Activated CD8-positive, alpha-beta memory T cell treated with anti-CD3 and anti-CD28 coated beads for 36 hours (primary cell): Measurements from ENCODE around the gene NOTCH3. TPM values are rescaled to one million over a fixed set of nuclear protein-coding genes. Genes with fewer than 3 reads are reported as not detected.

Experiments used
- CTCF ChIA-PET: fragments of 350-600 bp; sonication (Branson Sonifier 250); formaldehyde crosslinking; loops from one replicate; lab custom pipeline; 2021; ENCODE audit warnings: antibody characterized with exemption; lab: Charles Lee
- POLR2A ChIA-PET: fragments of 350-600 bp; sonication (Branson Sonifier 250); formaldehyde crosslinking; loops from one replicate; lab custom pipeline; 2021; ENCODE audit warnings: antibody characterized with exemption; lab: Charles Lee
- total RNA-seq, 2 experiments: library from RNA; stranded (reverse); gene quantifications; one replicate each; pipeline ENCODE4 v1.2.3, GENCODE V29; 2021

Gene NOTCH3
- total RNA-seq, 2 experiments from 2014 or later: not detected

- CTCF ChIA-PET: no interaction called here
Measured at GRCh38 chr19:15138427-15138826, 62.4 kb downstream of the NOTCH3 start.

GRCh38 chr19:15137777-15138176, 63.0 kb downstream of the NOTCH3 start:
- POLR2A ChIA-PET: no interaction called here
- CTCF ChIA-PET: interaction anchor here (0.6 to 0.9 kb wide), 2 partner anchors 21 to 46 kb away, joined by 3 read pairs; no protein-coding TSS in a partner anchor

More at GRCh38 chr19:15138427-15138826, 62.4 kb downstream of the NOTCH3 start:
- POLR2A ChIA-PET: no interaction called here

- CTCF ChIA-PET: no interaction called here
Measured at GRCh38 chr19:15136234-15136954, 64.4 kb downstream of the NOTCH3 start.

GRCh38 chr19:15129856-15130585, 70.8 kb downstream of the NOTCH3 start:
- ChIA-PET POLR2A (no interaction called here), CTCF (no interaction called here)

More at GRCh38 chr19:15136234-15136954, 64.4 kb downstream of the NOTCH3 start:
- POLR2A ChIA-PET: no interaction called here

- CTCF ChIA-PET: no interaction called here
- POLR2A ChIA-PET: no interaction called here
Measured at GRCh38 chr19:15128162-15128770, 72.5 kb downstream of the NOTCH3 start.

GRCh38 chr19:15126131-15126910, 74.5 kb downstream of the NOTCH3 start:
- ChIA-PET POLR2A (interaction anchor here (0.6 kb wide), 1 partner anchor 29 kb away, joined by 3 read pairs; no protein-coding TSS in a partner anchor), CTCF (no interaction called here)

- ChIA-PET CTCF (interaction anchor here (1.3 to 1.4 kb wide), 2 partner anchors 24 to 253 kb away, joined by 3 to 4 read pairs; no protein-coding TSS in a partner anchor), POLR2A (interaction anchor here (1.3 kb wide), 1 partner anchor 19 kb away, joined by 4 read pairs; no protein-coding TSS in a partner anchor)
Measured at GRCh38 chr19:15125232-15126067, 75.3 kb downstream of the NOTCH3 start.

- ChIA-PET CTCF (interaction anchor here (0.9 to 1.4 kb wide), 3 partner anchors 17 to 254 kb away, joined by 3 to 4 read pairs (median 3); no protein-coding TSS in a partner anchor), POLR2A (interaction anchor here (0.5 to 1.3 kb wide), 2 partner anchors 18 to 22 kb away, joined by 4 read pairs; no protein-coding TSS in a partner anchor)
Measured at GRCh38 chr19:15124572-15125231, 76.1 kb downstream of the NOTCH3 start.

GRCh38 chr19:15123900-15124299, 76.9 kb downstream of the NOTCH3 start:
- CTCF ChIA-PET: interaction anchor here (0.6 to 1.4 kb wide), 4 partner anchors 12 to 255 kb away, joined by 3 to 4 read pairs (median 3); no protein-coding TSS in a partner anchor
- POLR2A ChIA-PET: interaction anchor here (0.5 to 1.3 kb wide), 5 partner anchors 18 to 1160 kb away, joined by 3 to 5 read pairs (median 4); no protein-coding TSS in a partner anchor

- POLR2A ChIA-PET: interaction anchor here (0.5 to 0.6 kb wide), 2 partner anchors 32 to 1161 kb away, joined by 3 to 5 read pairs; no protein-coding TSS in a partner anchor
- CTCF ChIA-PET: interaction anchor here (0.6 to 1.1 kb wide), 3 partner anchors 11 to 61 kb away, joined by 3 to 4 read pairs (median 3); no protein-coding TSS in a partner anchor
Measured at GRCh38 chr19:15123031-15123890, 77.5 kb downstream of the NOTCH3 start.

GRCh38 chr19:15122331-15123030, 78.3 kb downstream of the NOTCH3 start:
- CTCF ChIA-PET: no interaction called here
- POLR2A ChIA-PET: interaction anchor here (0.7 kb wide), 1 partner anchor 876 kb away, joined by 3 read pairs; no protein-coding TSS in a partner anchor

- ChIA-PET POLR2A (no interaction called here), CTCF (interaction anchor here (0.6 kb wide), 1 partner anchor 29 kb away, joined by 3 read pairs; no protein-coding TSS in a partner anchor)
Measured at GRCh38 chr19:15120135-15121026, 80.4 kb downstream of the NOTCH3 start.

GRCh38 chr19:15118789-15119494, 81.9 kb downstream of the NOTCH3 start:
- CTCF ChIA-PET: interaction anchor here (0.6 kb wide), 1 partner anchor 436 kb away, joined by 3 read pairs; no protein-coding TSS in a partner anchor
- POLR2A ChIA-PET: interaction anchor here (0.5 kb wide), 1 partner anchor 114 kb away, joined by 3 read pairs; no protein-coding TSS in a partner anchor
